ENCODE data around the gene SPTB.

SPTB gene

DNA sequence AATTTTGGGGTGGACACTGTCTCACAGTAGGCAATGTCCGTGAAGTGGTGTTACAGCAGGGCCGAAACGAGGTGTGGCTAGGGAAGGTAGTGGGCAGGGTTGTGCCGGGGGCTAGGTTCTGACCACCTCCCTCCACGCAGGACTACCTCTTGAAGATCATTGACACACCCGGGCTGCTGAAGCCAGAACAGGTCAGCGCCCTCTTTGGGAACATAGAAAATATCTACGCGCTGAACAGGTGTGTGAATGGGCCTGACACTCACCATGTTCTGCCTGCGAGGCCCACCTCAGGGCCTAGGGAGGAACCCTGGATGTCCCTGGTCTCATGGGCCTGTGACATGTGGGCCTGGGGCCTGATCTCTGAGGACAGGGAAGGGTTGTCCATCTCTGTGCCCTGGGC is 150.9 kb downstream of the SPTB start:
- DNase-seq (ENCODE audit: low read depth) = no peak

DNA sequence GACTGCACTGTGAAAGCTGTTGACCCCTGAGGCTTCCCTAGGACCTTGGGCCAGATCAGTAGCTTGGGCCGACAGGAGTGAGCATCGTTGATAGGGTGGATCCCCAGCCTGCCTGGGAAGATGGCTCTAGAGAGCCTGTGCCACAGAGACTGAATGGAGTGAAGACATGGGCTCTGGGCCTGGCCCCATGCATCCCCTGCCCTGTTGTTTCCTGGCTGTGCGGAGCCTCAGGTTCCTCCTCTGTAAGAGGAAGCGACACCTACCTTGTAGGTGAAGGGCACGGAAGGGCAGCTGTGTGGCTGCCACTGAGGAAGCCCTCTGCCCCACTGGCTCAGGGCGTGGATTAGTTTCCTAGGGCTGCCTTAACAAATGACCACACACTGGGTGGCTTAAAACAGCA is 151.6 kb downstream of the SPTB start:
- DNase-seq (ENCODE audit: low read depth) = no peak

DNA sequence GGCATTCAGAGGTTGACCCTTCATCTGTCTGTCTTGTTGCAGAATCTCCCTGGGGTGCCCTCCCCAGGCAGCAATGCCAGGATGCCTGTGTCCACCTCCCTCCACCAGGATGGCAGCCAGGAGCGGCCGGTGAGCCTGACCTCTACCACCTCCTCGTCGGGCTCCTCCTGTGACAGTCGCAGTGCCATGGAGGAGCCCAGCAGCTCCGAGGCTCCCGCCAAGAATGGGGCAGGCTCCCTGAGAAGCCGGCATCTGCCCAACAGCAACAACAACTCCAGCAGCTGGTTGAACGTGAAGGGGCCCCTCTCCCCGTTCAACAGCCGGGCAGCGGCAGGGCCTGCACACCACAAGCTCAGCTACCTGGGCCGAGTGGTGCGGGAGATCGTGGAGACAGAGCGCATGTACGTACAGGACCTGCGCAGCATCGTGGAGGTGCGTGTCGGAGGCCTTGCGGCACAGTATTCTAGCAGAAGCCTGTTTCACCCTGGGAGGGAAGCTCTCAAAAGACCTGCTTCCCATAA is 152.1 kb downstream of the SPTB start:
- DNase-seq (ENCODE audit: low read depth) = no peak

DNA sequence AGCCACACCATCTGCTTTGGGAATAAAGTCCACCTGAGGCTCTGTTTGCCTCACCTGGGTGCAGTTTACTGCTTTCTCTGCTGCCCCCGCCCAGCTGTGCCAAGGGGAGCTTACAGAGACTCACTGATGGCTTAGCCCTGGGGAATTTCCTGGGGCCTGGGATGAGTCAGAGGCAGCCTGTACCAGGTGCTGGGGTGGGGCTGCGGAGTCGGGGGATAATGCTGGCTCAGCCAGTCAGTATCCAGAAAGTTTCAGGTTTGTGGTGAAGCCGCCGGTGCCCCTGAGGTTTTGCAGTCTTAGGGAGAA is 153.2 kb downstream of the SPTB start:
- DNase-seq (ENCODE audit: low read depth) = peak; percentile 72

GRCh38 chr14:64725879-64726584 is 153.7 kb downstream of the SPTB start:
- DNase-seq (ENCODE audit: low read depth) = no peak

DNA sequence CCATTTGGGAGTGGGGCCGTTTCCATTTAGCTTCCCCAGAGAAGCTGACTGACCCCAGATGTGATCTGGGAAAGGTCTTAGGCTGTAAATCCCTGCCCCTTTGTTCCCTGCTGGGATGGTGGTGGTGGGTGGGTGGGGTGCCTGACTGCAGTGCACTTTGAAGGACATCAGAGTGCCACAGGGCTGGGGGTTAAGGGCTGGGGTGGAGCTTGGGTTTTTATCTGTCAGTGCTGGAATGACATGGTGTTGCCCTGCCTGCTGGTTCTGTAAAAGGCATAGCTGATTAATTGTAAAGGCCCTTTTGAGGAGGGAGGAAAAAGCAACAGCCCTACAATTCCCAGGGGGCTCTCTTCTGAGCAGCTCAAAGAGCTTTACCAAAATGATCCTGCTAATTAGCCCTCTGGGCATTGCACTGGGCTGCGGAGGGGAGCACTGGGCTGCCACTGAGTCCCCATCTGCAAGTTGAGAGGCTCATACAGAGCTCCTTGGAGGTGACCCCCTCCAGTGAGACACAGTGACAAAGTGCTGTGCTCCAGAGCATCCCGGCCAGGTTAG is 154.4 kb downstream of the SPTB start:
- no peak for DNase-seq (ENCODE audit: low read depth)

DNA sequence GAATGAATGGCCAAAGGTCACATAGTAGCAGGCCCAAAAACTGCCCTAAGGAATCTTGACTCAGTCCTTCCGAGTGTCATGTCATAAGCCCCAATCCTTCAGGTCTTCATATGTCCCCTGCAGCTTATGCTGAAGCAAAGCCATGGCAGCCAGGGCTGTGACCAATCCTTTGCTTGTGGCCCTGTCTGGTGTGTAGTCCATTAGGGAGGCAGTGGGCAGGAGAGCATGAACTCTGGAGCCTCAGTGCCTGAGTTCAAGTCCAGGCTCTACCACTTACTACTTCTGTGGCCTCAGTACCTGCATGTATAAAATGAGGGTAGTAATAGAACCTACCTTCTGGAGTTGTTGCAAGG is 155.2 kb downstream of the SPTB start:
- no peak for DNase-seq (ENCODE audit: low read depth)

GRCh38 chr14:64723691-64724577 is 155.8 kb downstream of the SPTB start:
- peak; percentile 29 for DNase-seq (ENCODE audit: low read depth)

- DNase-seq (ENCODE audit: low read depth) = no peak
Measured at GRCh38 chr14:64722842-64723447, 156.8 kb downstream of the SPTB start.

- no peak for DNase-seq (ENCODE audit: low read depth)
Measured at GRCh38 chr14:64721899-64722298, 157.8 kb downstream of the SPTB start.

- no peak for DNase-seq (ENCODE audit: low read depth)
Measured at GRCh38 chr14:64721391-64721791, 158.3 kb downstream of the SPTB start.

- no peak for DNase-seq (ENCODE audit: low read depth)
Measured at GRCh38 chr14:64720131-64720576, 159.6 kb downstream of the SPTB start.

DNA sequence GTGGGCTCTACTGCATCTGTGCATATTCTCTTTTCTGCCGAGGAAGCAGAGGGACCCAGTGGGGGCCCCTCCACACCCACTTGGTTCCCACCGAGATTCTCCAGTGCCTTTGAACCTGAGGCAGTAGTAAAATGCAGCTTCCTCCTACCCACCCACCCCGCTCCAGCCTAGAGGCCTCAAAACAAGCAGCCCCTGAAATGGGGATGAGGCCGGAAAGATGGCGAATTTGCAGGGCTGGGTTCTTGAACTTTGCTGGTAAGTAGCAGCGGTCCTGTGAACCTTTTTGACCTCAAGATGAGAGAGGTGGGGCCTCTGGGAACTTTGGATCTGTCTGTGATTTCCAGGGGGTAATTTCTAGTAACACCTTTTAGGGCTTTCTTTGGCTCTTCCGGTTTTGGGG is 160.1 kb downstream of the SPTB start:
- no peak for DNase-seq (ENCODE audit: low read depth)

DNA sequence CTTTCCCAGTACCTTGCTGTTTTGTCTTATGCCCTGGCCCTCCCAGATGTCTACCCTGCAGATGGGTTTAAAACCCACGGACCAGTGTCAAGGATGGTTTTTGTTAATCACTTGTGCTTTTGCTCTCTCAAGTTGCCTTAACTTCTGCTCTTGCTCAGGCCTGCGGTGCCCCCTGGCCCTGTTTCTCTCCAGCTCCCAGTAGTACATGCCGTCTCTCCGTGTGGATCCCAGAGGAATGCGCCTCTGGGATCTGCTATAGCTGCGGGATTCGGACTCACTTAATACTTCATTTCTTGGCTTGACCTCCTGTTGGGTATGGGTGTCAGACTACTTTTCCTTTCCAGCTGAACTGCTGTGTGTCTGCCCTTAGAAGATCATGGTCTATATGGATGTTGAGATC is 160.9 kb downstream of the SPTB start:
- no peak for DNase-seq (ENCODE audit: low read depth)

GRCh38 chr14:64717870-64718269 is 161.8 kb downstream of the SPTB start:
- no peak for DNase-seq (ENCODE audit: low read depth)

DNA sequence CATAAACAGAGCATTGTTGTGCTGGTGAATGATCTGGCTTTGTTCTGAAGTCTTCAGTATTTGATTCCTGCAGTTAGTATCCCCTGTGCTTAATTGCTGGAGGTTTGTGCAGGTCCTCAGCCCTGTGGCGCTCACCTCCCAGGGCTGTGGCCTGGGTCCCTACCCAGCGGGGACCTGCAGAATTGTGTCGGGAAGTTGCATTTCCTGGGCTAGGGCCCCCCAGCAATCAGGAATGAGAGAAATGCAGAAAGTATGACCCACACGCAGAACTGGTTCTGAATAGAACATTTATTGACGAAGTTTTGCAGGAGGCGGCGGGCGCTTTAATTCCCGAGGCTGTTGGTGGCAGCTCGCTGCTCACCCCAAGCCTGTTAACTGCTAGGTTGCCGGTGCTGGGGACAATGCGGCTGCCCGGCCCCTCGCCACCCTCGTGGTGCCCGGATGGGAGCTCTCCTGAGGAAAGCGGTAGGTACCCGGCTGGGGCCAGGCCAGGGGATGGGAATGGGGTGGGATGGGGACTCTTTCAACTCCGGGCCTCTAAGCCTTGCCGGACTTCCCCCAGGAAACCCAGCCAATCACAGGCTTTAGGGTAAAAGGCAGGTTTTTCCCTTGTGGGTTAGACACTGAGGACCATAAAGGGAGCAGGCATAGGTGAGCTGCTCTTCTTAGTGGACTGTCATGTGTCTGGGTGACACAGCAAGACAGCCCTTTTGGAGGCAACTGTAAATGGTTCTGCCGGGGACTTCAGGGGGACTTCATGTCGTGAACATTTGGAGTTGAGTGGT is 163.9 kb downstream of the SPTB start:
- no peak for DNase-seq (ENCODE audit: low read depth)

- DNase-seq (ENCODE audit: low read depth) = no peak
Measured at GRCh38 chr14:64715146-64715627, 164.5 kb downstream of the SPTB start.

- no peak for DNase-seq (ENCODE audit: low read depth)
Measured at GRCh38 chr14:64714432-64715025, 165.2 kb downstream of the SPTB start.

- DNase-seq (ENCODE audit: low read depth) = no peak
Measured at GRCh38 chr14:64713677-64714076, 166.0 kb downstream of the SPTB start.

GRCh38 chr14:64711039-64711438 is 168.7 kb downstream of the SPTB start:
- DNase-seq (ENCODE audit: low read depth) = no peak

- DNase-seq (ENCODE audit: low read depth) = no peak
Measured at GRCh38 chr14:64709126-64709525, 170.6 kb downstream of the SPTB start.
